Effector memory CD4-positive, alpha-beta T cell (primary cell): ENCODE data around the gene GNG7.
"Not testable (repeated sequence)": the region's sequence is repeated elsewhere in the genome, so short reads cannot be mapped to it uniquely, and the experiment has no call there.

Experiments
- DNase-seq, 3 donors: peaks; one replicate each; pipeline ENCODE4 v3.0.0-alpha.2; 2020
- H3K27ac ChIP-seq: 2 replicates; pipeline ENCODE4 v1.7.0; 2013; ENCODE audit warnings: mild to moderate bottlenecking, low read length, moderate library complexity; ENCODE audit not compliant: insufficient read depth, poor library complexity, severe bottlenecking
- H3K27me3 ChIP-seq: replicated peaks from 2 replicates; pipeline ENCODE4 v1.7.0; 2013; ENCODE audit warnings: mild to moderate bottlenecking, low read length; ENCODE audit not compliant: insufficient read depth, control insufficient read depth, poor library complexity, severe bottlenecking
- H3K36me3 ChIP-seq: 2 replicates; pipeline ENCODE4 v1.7.0; 2013; ENCODE audit warnings: mild to moderate bottlenecking, low read length, moderate library complexity; ENCODE audit not compliant: control insufficient read depth, insufficient read depth
- H3K4me1 ChIP-seq: 2 replicates; pipeline ENCODE4 v1.7.0; 2013; ENCODE audit warnings: low read length, mild to moderate bottlenecking; ENCODE audit not compliant: control insufficient read depth, insufficient read depth, poor library complexity, severe bottlenecking
- H3K4me3 ChIP-seq: 2 replicates; pipeline ENCODE4 v1.7.0; 2013; ENCODE audit warnings: low read length, low read depth, mild to moderate bottlenecking; ENCODE audit not compliant: insufficient read depth, poor library complexity, severe bottlenecking
- H3K9me3 ChIP-seq: 2 replicates; pipeline ENCODE4 v1.7.0; 2013; ENCODE audit warnings: mild to moderate bottlenecking, low read length, moderate library complexity; ENCODE audit not compliant: control insufficient read depth

Gene GNG7

DNA sequence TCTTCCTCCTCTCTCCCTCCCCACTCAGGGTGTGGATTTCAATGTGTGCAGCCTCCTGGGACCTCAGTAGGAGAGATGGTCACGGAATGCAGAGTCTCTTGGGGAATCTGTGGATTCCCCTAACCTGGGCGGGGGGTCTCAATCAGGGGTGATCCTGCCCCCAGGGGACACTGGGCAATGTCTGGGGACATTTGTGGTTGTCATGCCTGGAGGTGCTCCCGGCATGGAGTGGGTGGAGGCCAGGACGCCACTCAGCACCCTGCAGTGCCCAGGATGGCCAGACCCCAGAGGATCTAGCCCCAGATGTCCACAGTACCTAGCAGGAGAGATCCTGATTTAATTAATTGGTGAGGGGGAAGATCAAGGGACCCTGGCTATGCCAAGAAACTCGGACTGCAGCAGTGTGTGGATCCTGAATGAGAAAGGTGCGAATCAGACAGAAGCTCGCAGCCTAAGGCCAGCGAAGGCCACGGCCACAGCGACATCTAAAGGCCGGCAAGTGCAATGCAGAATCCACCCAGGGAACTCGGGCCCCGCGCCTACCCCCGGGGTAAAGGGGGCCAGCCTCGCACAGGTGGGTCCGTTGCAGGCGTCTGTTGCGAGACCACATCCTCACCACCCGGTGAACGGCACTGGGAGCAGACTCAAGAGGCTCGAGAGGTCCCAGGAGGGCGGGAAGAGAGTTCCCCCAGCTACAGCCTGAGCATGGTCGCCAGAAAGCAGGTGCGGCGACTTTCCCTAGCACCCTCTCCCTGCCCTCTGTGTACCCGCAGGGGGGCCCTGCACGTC, 88.8 kb downstream of the GNG7 start:
- no peak overlapping the region for H3K27ac ChIP-seq
- peak in 1 of 3 donors; percentile 41 for DNase-seq
- H3K4me3 ChIP-seq: no peak overlapping the region

DNA sequence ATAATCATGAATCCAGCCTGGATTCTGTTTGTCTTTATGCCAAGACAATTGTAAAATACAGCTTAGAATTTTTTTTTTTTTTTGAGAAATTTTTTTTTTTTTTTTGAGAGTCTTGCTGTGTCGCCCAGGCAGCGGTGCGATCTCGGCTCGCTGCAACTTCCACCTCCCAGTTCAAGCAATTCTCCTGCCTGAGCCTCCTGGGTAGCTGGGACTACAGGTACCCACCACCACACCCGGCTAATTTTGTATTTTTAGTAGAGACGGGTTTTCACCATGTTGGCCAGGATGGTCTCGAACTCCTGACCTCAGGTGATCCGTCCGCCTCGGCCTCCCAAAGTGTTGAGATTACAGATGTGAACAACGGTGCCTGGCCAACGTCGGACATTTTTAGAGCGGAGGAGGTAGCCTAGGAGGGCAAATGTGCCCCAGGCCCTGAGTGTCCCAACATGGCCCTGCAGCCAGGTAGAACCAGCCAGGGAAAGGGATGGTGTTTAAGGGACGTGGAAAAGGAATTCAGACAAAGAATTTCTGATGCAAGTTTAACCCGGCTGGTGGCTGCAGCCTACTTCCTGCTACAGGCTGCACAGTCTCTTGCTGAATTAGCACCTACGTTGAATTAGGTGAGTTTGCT, 89.8 kb downstream of the GNG7 start:
- Histone ChIP-seq H3K4me3 (no peak overlapping the region), H3K27ac (no peak overlapping the region), H3K36me3 (no peaks in the 10 kb centered on the region), H3K4me1 (peaks cover 35% of the 10 kb centered on the region), H3K27me3 (no peaks in the 10 kb centered on the region), H3K9me3 (no peaks in the 10 kb centered on the region)
- DNase-seq: no peak

More for the DNA sequence above, 88.8 kb downstream of the GNG7 start:
- Histone ChIP-seq H3K9me3 (no peaks in the 10 kb centered on the region), H3K36me3 (no peaks in the 10 kb centered on the region), H3K27me3 (no peaks in the 10 kb centered on the region), H3K4me1 (peaks cover 36% of the 10 kb centered on the region)

DNA sequence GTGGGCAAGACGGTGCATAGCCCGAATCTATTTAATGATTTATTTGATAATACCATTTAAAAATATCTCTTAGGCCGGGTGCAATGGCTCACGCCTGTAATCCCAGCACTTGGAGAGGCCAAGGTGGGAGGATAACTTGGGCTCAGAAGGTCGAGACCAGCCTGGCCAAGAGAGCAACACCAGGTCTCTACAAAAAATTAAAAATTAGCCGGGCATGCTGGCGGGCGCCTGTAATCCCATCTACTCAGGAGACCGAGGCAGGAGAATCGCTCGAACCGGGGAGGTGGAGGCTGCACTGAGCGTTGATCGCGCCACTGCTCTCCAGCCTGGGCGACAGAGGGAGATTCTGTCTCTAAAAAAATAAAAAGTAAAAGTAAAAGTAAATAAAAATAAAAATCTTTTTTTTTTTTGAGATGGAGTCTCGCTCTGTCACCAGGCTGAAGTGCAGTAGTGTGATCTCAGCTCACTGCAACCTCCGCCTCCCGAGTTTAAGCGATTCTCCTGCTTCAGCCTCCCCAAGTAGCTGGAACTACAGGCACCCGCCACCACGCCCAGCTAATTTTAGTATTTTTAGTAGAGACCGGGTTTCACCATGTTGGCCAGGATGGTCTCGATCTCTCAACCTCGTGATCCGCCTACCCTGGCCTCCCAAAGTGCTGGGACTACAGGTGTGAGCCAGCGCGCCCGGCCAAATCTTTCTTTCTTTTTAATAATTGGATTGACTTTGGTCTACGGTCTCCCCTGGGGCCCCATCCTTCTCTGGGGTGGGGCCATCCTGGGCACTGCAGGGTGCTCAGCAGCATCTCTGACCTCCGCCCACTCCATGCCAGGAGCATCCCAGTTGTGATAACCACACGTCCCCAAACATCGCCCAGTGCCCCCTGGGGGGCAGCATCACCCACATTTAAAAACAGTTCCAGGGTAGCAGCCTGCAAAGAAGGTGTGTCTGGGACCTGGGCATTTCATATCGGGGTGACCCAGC, 90.7 kb downstream of the GNG7 start:
- H3K4me1 ChIP-seq: peaks cover 28% of the 10 kb centered on the region
- no peaks in the 10 kb centered on the region for H3K9me3 ChIP-seq
- DNase-seq: no peak
- no peaks in the 10 kb centered on the region for H3K27me3 ChIP-seq
- peak overlapping the region; percentile 40 for H3K4me3 ChIP-seq
- no peaks in the 10 kb centered on the region for H3K36me3 ChIP-seq
- H3K27ac ChIP-seq: no peak overlapping the region

DNA sequence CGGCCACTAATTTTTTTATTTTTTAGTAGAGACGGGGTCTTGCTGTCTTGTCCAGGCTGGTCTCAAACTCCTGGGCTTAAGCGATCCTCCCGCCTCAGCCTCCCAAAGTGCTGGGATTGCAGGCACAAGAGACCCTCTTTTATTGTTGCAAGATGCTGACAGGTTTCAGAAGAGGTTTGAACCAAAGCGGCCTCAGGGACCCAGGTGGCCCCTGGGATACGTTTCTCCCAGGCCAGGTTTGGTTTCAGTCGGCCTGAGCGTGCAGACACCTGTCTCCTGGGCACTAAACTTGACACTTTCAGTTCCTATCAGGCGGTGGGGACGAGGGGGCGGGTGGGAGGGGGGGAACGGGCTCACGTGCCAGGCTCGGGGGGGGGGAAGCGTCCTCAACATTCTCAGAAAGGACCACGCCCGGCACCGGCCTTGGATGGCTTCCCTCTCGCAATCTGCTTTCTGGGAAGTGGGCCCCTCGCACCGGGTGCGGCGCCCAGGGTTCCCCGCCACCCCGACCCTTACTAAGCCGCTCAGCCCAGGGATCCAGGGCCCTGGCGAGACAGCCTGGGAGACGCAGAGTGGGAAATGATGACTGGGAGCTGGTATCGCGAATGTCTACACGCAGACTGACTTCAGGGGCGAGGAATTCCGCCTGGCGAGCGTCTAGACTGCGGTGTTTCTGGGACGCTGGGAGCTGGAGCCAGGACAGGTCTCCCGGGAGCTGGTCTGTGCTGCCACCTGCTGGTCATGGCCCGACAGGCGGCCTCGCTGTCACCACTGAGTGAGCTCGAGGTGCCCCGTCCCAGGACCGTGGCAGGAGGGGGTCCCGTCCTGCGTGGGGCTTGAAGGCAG, 91.6 kb downstream of the GNG7 start:
- H3K27me3 ChIP-seq: no peaks in the 10 kb centered on the region
- peak overlapping the region; percentile 40 for H3K4me3 ChIP-seq
- peak; percentile 74 to 84 (median 76) for DNase-seq
- no peak overlapping the region for H3K27ac ChIP-seq
- no peaks in the 10 kb centered on the region for H3K36me3 ChIP-seq
- H3K4me1 ChIP-seq: peaks cover 26% of the 10 kb centered on the region
- H3K9me3 ChIP-seq: no peaks in the 10 kb centered on the region

DNA sequence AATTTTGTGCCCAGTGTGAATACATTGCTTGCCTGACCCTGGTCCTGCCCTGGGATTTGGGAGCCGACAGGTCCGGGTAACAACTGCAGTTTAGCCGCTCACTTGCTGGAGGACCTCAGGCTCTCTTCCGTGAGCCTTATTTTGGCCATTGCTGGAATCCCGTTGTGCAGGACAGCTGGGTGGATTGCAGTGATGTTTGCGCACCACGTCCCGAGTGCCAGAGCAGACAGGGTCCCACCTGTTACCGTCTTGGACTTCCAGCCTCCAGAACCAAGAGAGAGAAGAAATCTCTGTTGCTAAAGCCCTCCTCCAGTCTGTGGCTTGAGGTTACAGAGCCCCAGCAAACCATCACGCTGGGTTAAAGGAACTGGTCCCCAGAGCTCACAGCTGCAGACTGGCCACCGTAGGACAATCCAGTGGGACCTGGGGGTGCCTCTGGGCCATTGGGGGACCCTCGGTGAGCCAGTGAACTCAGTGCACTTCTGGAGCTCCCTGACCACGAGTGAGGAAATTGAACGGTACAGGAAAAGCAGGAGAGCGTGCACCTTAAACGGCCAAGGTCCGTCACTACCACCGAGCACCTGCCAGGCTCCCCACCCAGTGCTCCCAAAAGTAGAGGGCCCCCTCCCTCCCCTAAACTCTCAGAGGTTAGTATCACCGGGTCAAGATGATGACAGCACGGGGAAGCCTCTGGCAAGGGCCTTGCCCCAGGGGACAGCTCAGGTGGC, 92.9 kb downstream of the GNG7 start:
- Histone ChIP-seq H3K36me3 (no peaks in the 10 kb centered on the region), H3K27ac (no peak overlapping the region), H3K4me3 (no peak overlapping the region), H3K27me3 (no peaks in the 10 kb centered on the region), H3K4me1 (peaks cover 26% of the 10 kb centered on the region), H3K9me3 (no peaks in the 10 kb centered on the region)
- DNase-seq: no peak

DNA sequence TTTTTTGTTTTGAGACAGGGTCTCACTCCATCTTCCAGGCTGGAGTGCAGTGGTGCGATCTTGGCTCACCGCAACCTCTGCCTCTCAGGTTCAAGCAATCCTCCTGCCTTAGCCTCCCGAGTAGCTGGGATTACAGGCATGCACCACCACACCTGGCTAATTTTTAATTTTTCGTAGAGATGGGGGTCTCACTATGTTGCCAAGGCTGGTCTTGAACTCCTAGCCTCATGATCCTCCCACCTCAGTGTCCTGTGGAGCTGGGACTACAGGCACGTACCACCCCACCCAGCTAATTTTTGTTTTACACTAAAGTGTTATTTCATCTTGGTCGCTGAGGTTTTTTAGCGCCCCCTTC, 93.5 kb downstream of the GNG7 start:
- H3K27ac ChIP-seq, H3K36me3 ChIP-seq, H3K9me3 ChIP-seq, H3K27me3 ChIP-seq, DNase-seq, H3K4me3 ChIP-seq: not testable (repeated sequence)
- peaks cover 23% of the 10 kb centered on the region for H3K4me1 ChIP-seq

DNA sequence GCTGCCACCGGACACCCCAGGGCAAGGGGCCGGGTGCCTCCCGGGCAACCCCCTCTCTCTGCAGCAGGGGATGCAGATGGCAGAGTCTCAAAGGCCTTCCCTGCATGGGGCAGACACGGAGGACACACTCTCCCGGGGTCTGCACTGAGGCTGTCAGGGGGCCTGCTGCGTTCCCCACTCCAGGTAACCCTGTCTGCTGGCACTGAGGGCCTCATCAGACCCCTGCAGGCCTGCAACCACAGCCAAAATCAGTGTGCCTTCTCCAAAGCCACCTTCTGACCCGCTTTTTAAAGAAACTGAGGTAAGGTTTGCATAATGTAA, 93.9 kb downstream of the GNG7 start:
- DNase-seq: no peak
- Histone ChIP-seq H3K36me3 (no peaks in the 10 kb centered on the region), H3K4me1 (peaks cover 19% of the 10 kb centered on the region), H3K4me3 (no peak overlapping the region), H3K27me3 (no peaks in the 10 kb centered on the region), H3K27ac (no peak overlapping the region), H3K9me3 (no peaks in the 10 kb centered on the region)

DNA sequence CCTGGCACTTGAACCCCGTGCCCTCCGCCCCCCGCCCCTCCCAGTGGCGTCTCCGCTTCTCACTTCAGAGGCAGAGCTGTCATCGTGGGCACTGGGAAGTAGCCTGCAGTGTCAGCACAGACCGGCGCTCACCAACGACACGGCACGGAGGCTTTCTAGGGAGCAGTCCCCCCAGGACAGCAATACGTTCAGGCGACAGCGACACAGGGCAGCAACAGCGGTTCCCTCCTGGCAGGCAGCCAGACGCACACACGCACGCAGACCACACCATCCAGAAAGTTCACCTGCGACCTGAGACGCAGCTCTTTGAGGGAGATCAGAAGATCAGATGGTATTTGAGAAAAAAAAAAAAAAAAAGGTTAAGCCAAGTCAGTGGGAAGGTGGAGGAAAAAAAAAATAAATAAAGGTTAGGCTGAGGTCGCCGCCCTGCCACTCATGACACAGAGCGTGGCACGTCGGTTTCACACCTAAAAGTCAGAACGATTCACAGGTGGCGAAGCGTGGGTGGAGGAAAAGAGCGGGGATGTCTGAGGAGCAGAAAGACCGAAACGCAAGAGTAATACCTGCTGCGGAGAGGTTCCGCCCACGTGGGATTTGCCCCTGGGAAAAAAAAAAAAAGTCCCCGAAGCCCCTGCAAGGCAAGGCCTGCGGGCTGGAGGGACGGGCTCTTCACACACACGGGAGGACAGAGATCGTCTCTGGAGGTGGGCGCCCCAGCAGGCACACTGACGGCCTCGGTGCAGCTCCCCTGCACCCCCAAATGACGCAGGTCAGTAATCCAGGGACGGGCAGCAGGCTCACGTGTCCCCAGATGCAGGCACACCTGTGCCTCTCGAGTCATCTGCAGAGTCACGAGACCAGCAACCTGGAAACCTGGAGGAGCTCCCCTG, 94.5 kb downstream of the GNG7 start:
- Histone ChIP-seq H3K36me3 (no peaks in the 10 kb centered on the region), H3K27me3 (no peaks in the 10 kb centered on the region), H3K4me3 (peak overlapping the region; percentile 33), H3K27ac (no peak overlapping the region), H3K9me3 (no peaks in the 10 kb centered on the region), H3K4me1 (peaks cover 18% of the 10 kb centered on the region)
- peak; percentile 58 to 79 (median 75) for DNase-seq
